CD4-positive, alpha-beta T cell treated with Interleukin-15 for 1 hour (primary cell): ENCODE measurements around the gene KAZN.

Experiments
- DNase-seq: peaks from one replicate; pipeline ENCODE4 v3.0.0-alpha.2; 2020

KAZN gene

DNA sequence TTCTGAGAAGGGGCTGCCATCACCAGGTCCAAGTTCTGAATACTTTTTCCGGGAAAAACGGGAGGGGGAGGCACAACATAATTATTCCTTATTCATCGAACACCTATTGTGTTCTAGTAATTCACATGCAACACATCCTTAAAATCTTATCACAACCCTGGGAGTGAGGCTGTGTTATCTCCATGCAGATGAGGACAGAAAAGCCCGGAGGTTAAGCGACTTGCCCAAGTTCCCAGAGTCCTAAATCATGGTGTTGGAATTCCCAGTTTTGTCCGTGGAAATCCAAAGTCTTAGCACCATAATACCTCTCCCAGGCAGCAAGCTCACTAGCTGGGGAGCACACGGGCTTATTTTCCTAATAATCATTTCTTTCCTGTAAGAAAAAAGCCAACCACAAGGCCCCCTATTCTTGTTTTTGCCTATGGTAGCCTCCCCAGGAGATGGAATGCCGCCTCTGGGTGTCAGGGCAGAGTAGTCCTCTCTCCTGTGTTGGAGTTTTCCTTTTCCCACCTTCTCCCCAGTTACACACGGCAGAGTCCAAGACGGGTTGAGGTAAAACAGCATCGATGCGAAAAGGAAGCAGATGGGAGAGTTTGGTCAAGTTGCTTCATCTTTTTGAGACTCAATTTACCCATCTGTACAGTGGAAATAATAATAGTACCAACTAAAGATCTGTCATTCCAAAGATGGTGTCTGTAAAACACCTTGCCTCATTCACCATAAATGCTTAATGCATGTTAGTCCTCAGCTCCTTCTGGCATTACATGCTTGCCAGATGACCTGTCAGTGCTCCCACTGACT lies 327.1 kb downstream of the KAZN start:
- no peak for DNase-seq

DNA sequence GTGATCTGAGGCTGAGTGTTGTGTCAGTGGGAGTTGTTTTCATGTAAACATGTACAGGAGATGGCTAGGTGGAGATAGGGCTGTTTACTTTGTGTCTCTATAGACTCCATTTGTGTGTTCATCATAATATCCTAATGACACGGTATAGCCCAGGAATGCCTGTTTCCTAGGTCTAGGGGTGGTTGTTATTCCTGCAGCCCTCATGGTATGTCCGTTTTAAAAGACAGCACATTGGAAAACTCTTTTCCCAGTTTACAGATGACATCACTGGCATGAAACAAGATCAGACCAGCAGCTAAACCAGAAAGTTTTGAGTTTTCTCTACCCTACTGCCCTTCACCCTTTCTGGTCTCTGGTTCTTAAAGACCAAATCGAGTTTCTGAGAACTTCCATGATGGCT lies 327.7 kb downstream of the KAZN start:
- DNase-seq = no peak

DNA sequence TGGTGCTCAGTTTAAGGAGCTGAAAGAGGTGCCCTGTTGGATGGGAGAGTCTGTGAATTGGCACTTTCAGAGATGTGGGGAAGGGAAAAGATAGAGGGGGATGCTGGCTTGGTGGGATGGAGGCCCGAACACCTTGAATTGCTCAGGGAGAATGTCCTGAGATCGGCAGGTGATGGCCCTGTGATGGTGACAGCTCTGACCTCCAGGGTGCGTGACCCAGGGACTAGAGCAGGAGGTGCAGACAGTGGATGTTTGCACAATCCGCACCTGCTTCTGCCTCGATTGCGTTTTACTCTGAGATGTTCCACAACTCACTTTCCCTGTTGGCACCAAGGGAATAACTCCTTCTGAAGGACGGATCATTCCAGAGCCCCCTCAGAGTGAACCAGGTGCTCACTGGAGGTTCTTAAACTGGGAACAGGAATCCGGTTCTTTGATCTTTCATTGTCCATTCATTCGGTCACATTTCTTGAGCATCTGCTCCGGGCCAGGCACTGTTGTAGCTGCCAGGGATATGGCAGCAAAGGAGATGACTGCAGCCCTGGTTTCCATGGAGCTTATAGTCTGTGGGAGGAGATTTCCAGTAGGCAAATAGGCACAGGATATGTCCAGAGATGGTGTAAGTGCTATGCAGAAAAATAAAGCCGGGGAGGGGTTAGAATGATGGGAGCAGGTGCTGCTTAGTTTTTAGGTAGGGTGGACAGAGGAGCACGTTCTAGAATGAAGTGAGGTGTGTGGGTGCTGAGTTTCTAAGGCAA lies 328.5 kb downstream of the KAZN start:
- no peak for DNase-seq

DNA sequence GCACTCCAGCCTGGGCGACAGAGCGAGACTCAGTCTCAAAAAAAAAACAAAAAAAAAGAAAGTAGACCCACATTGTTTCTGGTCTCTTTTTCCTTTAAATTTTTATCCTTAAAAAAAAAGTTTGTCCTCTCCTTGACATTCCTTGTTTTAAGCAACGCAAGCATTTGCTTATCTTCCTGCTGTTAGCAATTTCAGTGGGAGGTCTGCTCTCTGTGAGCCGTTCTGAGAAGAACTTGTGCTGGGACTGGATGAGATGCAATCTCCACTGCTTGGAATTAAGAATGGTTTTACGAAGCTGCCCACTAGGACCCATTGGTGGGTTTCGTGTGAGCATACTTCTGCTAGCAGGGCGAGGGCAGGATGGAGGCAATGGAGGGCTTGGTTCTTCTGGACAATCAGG lies 329.9 kb downstream of the KAZN start:
- no peak for DNase-seq

DNA sequence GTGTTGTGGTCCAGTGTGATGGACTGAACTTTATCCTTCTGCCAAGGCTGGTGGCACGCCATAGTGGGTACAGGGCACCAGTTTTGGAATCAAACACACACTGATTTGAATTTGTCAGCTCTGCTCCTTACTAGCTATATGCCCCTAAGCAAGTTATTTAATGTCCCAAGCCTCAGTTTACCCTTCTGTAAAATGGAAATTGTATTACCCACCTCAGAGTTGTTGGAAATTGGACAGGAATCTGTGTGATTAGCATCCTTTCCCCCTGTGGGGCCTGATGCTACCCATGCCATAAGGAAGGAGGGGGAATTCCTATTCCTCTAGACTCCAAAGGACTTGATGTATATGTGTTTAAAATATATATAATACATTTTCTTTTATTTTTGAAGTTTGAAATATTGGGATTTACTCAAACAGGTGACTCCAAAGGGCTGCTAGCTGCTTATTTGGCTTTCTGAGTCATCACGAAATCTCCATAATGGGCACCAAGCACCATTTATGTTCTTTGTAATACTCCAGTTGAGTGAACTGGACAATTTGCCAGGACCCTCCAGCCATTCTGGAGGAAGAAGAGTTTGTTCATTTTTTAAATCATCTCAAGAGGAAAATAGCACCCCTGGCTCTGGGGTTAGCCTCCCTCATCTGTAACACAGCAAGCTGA lies 330.5 kb downstream of the KAZN start:
- no peak for DNase-seq

DNA sequence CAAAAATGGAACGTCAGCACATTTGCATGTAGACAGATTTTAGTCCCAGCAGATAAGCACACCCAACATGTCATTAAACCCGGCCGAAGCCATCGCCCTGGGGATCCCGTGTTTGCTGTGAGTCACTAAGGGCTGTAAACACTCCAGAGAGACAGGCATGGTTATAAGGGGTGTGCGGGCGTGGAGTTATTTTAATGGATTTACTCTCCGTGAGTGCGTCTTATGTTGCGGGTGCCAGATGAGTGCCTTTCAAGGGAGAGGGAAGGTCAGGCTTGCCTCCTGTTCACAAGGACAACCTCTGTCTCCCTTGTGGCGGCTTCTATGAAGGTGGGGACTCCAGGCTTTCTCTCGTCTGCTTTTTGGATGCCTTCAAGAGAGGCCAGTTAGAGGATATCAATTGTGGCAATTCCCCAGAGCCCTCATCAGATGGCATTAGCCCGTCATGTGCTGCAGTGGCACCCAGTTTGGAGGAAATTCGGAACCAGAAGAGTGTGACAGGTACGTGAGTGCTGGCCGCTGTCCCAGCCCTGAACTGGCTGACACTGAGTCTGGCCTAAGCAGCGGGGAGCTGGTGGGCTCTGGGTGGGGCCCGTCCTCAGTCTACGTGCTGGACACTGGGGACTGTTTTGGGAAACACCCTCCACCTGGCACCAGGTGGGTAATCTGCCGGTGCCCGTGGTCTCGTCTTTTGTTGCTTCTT lies 331.2 kb downstream of the KAZN start:
- no peak for DNase-seq

DNA sequence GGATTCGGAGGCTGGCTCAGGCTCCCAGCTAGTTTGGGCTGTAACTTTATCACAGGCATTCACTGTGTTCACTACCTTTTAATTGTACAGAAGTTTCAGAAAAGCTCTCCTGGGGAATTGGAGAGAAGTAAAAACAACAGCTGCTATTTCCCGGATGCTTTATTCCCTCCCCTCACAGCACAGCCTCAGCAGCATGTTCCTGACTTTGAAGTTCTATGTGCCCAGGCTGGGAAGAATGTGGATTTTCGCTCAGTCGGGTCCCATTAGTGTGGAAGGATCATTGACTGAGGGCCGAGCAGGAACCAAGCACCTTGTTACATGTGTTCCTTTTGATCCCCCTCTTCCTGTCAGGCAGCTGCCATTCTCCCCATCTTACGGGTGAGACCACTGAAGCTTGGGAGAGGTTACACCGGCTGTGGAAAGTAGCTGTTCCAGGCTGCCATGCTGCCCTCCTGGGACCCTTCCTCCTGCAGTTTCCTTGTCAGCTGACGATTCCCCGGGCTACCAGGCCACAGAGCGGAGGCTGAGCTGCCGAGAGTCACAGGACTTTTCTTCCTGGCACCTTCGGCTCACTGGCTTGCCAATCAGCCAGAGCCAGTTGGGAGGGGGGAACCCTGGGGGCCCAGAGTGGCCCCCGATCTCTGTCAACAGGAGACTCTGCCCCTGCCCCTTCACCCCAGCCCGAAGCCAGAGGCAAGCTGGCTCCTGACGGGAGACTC lies 331.9 kb downstream of the KAZN start:
- DNase-seq = no peak

DNA sequence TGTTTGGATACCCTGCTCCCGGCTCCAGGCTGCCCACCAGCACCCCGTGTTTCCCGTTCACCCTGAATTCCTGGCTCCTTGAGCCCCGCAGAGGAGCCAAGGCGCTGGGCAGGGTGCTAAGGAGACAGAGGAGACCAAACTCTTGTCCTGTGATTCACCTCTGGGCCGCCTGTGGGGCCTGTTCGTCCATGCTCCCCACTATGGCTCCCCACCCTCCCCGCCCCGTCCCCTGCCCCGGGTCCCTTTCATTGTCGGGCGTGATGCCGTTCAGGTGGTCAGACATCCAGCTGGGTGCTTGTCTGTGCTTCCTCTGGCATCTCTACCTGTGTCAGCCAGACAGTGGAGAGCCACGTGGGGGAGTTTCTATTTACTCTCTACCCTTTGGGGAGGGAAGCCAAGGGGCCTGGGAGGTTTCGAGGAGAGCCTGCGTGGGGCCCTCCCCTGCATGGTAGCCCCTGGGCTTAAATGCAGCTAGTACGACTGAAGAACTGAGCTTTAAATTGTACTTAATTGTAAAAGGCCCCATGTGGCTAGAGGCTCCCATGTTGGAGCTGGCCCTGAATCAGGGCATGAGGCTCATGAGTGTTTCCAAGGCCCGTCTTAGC lies 333.7 kb downstream of the KAZN start:
- DNase-seq = no peak

DNA sequence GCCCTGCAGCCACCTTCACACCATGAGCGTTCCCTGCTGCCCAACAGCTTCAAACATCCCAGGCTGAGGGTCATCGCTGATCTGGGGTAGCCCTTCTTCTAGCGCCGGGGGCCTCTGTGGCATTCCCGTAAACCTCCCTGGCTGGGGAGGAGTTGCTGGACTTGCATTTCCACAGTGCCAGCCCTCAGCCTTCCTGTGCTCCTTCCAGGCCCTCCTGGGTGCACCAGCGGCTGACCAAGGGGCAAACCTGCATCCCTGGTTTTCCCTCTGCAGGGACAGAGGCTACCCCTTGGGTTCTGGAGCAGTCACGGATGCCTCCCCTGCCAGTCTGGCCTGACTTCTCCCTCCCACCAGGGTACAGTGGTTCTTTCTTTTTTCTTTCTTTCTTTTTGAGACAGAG lies 336.4 kb downstream of the KAZN start:
- no peak for DNase-seq

DNA sequence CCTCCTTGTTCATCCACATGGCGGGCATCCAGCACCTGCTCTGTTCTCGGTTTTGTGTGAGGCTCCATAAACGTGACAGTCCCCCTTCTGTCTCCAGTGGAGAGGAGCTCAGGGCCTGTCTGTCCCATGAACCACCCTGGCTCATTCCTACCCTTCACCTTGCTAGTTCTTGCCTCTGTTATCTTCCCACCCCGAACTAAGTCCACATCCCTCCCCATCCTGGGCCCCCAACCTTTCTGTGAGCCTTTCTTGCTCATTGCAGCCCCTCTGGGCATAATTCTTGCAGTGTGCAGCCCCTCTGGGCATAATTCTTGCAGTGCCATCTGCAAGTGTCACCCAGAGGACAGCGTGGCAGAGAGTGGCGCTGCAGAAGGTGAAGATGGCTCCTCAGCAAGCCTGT lies 338.3 kb downstream of the KAZN start:
- no peak for DNase-seq

DNA sequence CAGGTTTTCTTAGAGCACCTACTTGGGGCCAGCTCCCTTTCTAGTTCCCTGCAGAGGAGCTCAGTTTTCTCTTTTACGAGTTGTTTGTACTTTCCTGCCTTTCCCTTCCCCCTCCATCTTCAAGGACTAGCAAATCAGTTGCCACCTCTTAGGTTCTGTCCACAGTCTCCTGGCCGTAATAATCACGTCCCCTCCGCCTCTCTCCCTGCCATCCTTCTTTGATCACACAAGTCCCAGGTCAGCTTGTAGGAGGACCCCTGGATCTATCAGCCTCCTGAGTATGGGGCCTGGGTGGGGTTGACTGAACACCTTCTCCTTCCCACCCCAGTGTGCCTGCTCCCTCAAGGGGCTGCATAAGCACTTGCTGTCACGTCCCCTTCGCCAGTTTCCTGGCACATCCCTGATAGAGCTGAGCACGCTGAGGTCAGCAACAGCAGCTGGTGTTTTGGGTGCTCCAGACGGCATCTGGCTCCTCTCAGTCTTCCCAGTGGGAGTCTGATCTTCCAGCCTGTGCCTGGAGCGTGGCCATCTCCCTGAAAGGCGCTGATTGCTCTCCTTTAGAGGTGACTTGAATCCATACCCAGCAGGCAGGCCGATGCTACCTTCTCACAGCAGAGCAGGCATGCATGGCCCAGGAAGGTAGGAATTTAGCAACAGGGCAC lies 338.9 kb downstream of the KAZN start:
- DNase-seq = no peak

DNA sequence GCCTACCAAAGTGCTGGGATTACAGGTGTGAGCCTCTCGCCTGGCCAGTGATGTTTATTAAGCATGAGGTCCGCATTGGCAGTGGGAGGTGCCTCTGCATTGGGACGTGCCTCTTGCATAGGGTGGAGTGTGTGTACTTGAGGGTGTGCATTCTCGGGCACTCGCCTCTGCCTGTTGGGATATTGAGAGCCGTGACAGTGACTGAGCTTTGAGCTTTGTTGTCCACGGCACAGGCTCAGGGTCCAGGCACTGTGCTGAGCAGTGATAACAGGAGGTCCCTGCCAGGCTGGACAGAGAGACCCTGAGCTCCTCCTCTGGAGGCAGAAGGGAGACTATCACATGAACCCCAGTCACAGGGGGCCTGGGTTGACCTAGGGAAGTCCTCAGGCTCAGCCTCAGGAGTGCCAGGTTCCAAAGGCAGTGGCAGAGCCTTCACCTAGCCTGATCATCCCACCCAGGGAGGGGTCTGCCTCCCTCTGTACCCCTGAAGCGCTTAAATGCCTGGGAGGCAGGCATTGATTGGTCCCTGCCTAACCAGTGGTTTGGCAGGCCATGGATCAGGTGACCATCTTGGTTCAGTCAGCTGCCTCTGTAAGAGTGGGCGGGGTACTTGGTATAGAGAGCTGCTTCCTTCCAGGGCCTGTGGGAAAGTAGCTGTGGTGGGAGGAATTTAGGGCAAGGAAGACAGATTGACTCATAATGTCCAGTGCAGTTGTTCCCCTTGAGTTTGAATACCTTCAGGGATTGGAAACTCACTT lies 341.2 kb downstream of the KAZN start:
- DNase-seq = no peak

DNA sequence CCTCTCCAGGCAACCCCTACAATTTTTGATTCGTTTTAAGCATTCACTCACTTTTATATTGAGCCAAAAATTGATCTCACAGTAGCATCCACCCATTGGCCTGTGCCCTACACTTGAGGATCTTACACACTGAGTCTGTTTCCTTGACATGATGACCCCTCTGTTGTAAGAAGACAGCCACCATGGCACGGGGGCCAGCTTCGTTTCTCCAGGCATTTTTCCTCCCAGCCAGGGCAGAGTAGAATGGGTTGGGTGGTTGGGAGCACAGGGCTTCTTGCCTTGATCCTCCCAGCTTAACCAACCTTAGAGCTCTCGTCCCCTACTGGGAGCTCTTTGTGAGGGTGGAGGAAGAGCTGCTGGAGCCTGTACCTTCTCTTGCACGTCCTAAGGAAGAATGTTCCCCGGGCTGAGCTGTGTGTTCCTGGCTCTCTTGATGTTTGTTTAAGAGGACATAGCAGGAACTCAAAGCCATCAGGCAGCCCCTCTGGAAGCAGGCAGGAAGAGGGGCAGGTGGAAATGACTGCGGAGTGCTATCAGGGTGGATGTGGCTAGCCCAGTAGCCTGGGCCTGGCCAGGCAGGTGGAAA lies 341.9 kb downstream of the KAZN start:
- no peak for DNase-seq

DNA sequence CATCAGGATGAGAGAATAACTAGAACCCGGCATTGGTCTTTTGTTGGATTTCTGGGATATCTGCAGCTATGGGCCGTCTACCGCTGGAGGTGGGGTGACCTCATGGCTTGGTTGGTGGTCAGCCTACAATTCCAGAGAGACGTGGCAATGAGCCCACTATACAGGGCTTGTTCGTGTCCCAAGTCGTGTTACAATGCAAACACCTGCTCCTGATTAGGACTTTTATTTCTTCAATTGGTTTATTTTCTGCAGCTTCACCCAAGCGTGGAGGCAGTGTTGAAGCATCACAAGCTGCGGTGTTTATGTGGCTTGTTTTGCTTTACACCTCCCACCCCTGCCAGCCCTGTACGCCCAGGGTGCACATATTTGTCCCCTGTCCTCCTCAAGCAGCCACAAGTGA lies 343.4 kb downstream of the KAZN start:
- DNase-seq = no peak

DNA sequence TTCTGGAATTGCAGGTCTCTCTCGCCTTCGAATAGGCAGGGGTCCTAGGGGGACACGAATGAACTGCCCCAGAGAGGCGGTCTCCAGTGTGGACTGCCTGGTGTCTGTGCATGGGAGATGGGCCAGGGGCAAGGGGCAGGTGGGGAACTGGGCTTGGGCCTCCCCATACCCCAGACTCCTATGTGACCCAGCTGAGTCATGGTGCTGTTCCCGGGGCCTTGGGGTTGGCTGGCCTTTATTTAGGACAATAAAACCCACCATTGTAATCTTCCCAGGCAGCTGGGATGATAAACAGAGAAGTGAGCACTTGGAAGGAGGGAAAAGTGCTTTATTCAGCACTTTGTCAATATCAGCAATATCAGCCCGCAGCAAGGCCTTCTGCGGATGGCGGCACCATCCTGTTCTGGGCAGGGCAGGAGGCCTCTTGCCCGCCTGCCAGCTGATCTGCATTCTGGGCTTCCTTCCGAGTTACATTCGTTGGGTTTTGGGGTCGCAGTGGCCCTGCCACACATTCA lies 346.0 kb downstream of the KAZN start:
- DNase-seq = no peak

DNA sequence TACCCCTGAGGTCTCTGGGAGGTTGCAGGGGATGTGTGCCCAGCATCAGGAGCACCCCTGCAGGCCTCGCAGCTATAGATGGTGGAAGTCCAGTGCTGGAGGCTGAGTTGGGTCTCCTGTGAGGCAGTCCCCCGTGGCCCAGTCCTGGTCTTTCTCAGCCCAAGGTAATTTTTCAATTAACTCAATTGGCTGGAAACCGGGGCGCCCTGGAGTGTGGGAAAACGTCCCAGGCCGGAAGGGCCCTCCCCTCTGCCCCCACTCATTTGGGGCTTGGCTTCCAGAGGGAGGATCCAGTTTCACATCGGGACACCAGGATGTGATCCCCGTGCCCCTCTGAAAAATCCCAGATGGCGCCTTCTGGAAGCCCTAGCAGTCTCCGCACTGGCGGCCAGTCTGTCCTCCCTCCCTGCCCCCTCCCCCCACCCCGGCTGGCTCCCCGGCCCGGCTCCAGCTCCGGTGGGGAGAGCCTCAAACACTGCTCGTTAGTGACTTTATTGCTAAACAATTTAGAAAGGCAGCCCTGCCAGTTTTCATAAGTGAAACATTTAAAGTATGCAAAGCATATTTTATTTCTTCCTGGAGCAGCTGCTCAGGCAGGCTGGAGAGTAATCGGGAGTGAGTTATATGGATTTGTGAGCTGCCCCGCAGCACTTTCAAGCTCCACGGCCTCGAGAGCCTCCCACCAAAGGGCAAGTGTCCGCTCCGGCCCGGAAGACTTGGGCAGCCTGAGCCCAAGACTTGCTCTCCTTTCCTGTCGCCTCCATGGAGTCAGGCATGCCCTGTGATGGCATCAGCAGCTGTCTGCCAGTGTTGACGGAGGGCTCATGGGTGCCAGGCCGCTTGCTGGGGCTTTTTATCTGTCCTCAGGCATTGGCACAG lies 346.9 kb downstream of the KAZN start:
- no peak for DNase-seq

DNA sequence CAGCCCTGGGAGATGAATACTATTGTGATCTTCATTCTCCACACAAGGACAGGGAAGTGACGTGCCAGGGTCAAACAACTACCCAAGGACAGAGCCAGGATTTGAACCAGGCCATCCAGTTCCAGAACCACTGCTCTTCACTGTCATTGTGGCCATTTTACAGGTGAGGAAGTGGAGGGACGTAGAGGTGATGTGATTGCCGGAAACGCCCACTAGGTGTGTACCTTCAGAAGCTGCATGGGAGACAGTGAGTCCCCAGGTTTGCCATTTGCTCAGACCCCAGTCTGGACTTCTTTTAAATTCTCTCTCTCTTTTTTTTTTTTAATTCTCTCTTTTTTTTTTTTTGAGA lies 347.5 kb downstream of the KAZN start:
- DNase-seq = no peak

DNA sequence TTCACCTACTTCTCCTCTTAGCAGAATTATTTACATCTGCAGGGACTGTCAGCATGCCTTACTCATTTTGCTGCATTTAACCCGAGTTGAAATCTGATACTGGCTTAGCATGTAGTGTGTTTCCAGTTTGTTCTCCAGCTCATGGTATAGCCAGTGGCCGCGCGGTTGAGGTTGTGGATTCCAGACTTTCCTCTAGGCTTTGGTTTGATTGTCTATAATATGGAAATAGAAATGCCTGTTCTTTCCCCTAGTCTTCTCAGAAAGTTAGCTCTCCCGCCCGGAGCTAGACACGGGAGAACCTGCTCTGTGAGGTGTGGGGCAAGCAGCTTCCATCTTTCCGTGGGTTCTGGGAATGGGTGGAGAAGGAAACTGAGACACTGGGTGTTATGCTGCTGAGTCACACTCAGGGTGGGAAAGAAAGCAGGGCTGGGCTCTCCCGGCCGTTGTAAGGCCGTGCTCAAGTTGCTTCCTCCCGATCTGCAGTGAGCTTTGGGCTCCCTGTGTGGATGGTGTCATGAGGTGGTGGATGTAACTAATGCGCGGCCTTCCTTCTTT lies 348.3 kb downstream of the KAZN start:
- DNase-seq = no peak

DNA sequence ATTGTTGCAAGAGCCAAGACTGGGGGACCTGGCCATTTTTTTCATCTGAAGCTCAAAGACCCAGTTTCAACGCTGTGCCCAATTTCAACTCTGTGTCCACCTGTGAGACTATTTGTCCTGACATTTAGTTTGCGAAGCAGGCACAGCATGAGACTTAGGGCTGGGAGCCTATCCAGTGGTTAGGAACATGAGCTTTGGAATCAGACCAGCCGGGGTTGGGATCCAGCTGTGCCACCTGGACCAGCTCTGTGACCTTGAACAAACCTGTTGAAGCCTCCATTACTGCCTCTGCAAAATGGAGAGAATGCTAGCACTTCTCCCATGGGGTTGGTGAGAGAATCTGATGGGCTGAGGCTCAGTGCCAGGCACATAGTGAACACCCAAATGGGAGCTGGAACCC lies 348.9 kb downstream of the KAZN start:
- no peak for DNase-seq
